ENCODE measurements around the gene PACRG.
"Not testable (repeated sequence)": the region's sequence is repeated elsewhere in the genome, so short reads cannot be mapped to it uniquely, and the experiment has no call there.

Gene PACRG

DNA sequence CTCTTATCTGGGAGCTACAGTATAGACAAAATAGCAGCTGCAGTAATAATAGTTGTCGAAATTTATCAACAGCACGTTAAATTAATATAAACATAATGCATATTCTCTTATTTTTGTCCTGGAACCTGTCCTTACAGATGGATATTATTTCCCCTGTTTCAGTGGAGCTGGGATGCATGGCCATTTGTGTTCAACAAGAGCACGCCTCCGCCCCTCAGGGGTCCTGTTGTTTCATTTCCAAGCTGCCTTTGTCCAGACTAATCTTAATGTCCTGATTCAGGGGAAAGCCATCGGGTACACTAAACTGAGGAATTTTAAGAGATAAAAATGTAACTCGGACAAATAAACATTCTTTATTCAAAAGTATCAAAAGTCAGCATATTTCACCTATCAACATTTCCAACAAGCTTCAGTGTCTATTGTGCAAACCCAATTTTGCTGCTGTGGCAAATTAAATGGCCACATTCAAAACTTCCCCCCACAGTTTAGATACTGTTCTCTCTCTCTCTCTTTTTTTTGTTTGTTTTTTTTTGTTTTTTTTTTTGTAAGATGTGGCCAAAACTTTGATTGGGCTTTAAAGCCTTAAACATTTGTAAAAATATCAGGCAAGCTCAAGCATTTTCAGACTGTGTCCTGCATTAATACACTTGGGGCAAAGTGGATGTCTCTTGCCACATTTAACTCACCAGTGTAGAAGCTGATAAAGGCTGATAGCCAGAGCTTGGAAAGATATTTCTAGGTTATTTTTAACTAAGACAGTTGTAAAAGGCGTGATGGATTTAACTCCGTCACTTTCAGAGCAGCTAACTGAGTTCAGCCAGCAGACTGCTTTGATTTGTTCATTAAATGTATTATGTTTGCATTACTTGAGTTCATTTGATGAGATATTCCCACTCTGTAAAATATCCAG lies 574.2 kb downstream of the PACRG start:
- DNase-seq = no peak

DNA sequence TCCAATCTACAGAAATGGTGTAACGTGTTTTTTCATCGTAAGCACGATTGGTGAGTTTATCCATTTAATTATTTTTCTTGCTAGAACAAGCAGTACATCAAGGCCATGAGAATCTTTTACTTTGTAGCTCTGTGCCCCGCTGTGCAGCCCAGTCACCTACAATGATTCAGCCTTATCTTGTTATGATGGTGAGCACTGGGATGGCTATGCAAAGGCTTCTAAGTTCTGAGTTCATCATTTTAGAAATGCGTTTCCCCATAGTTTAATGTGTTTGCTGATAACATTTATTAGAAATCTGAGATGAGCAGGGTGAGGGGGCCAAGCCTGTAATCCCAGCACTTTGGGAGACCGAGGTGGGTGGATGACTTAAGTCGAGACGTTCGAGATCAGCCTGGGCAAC lies 575.0 kb downstream of the PACRG start:
- DNase-seq = no peak

DNA sequence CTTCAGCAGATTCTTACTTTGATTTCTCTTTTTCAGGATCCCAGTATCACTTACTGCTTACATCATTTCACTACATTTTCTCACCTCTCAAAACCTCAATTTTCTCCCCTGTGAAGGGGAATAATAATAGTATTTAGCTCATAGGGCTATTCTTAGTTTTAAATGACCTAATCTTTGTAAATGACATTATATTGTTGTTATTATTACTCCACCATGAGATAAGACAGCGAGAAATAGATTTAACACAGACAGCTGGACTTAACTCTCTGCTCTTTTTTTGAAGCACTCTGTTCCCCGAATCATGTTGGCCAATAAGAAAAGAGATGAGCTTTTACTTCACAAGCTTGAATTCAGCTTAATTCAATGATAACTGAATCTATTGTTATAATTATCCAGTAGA lies 578.2 kb downstream of the PACRG start:
- no peak for DNase-seq

DNA sequence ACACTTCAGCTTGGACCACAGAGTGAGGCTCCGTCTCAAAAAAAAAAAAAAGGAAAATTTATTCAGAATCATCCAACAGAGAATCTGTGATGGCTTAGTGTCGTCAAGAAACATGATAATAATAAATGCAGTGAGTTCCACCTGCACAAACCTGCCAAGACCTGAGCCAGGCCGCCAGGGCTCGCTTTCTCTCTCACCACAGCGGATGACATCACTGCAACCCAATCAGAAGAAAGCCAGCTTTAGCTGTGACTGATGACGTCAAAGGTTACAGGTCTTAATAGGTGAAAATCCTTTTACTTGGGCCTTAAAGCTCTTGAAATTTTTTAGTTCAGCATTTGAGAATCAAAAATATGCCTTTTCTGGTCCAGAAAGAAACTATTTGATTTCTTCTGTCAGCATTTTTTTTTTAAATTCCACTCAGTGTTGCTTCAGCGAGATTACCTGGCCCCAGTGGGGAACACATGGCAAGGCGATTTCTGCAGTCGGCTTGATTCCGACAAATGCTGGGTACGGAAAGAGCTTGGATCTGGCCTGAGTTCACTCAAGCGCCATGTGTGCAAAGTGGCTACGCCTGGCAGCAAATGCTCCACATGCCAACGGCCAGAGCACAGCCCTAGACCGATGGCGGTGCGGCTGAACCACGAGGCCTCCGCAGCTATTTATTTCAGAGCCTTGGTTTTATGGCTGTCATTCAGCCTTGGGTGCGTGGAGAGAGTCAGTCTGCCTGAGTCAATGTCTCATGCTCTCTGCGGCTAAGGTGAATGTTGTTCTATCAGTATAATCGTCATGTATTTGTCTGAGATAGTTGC lies 581.1 kb downstream of the PACRG start:
- DNase-seq = no peak

DNA sequence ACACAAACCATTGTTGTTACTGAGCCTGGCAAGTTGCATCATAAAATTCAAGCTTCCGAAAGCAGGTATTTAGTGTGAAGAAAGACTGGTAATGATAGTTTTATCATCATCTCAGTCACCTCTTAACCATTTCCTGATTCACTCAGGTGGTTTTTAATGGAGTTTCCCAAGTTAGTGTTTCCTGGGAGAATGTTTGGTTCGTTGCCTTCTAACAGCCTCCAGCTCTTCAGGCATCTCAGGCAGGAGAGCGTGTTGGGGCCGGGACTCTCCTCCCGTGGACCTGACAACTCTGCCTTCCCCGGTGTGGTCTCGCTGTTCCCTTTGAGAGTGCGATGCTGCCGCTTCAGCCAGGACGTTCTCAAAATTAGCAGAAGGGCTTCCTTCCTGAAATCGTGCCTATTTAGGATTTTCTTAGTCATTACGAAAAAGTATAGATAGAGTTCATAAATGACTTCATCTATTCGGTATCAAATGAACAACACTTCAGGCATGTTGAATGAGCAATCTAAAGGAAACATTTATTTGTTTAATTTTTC lies 581.8 kb downstream of the PACRG start:
- no peak for DNase-seq

- no peak for DNase-seq
Observed at GRCh38 chr6:163310096-163310972, 582.6 kb downstream of the PACRG start.

- DNase-seq = no peak
Observed at GRCh38 chr6:163310973-163311383, 583.2 kb downstream of the PACRG start.

- DNase-seq = no peak
Observed at GRCh38 chr6:163311830-163312229, 584.1 kb downstream of the PACRG start.

GRCh38 chr6:163313566-163313965 lies 585.8 kb downstream of the PACRG start:
- DNase-seq = no peak

GRCh38 chr6:163313981-163314380 lies 586.2 kb downstream of the PACRG start:
- DNase-seq = no peak

- no peak for DNase-seq
Observed at GRCh38 chr6:163314791-163315470, 587.2 kb downstream of the PACRG start.

DNA sequence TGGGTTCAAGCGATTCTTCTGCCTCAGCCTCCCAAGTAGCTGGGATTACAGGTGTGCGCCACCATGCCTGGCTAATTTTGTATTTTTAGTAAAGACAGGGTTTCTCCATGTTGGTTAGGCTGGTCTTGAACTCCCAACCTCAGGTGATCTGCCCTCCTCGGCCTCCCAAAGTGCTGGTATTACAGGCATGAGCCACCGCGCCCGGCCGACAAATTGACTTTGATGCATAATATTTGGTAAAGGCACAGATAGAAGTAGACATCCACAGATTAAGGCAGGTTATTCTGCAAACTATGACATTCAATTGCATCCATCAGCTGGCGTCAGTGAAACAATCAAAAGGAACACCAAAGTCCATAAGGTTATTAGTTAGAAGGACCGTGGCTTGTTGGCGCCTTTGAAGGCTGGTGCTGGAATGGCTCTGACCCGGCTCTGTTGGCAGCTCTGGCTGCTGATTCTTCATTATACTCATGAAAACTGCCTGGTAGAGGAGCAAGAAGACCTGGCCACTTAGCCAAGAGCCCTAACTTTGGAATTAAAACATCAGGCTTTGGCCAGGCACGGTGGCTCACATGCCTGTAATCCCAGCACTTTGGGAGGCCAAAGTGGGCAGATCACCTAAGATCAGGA lies 589.2 kb downstream of the PACRG start:
- not testable (repeated sequence) for DNase-seq

DNA sequence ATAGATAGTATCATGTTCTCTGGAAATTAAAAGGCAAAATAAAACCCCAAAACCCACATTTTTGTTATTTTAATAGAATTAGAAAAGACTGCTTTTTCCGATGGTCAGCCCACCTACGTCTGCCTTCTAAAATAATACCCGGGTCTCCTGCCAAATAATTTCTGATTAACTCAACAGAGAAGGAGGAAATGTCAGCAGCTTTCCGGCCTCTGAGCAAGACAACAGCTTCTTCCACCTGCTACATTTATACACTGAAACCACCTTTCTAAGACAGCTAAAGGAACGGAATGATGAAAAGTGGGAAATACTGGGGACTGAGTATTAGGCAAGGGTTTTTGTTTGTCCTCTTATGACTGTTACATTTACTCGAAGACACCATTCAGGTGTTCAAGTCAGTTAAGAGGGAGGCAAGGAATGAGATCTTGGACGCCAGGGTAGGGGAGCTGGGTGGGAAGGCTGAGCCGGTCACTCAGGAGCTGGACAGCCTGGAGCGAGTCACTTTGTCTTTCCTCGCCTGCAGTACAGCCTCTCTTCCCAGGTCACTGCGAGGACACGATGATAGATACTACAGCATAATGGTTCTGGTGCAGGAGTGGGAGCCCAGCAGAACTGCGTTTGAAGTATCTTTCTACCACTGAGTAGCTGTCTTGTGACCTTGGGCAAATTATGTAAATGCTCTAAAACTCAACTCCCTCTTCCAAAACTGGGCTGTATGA lies 590.5 kb downstream of the PACRG start:
- no peak for DNase-seq

GRCh38 chr6:163319609-163320366 lies 592.0 kb downstream of the PACRG start:
- no peak for DNase-seq

- DNase-seq = no peak
Observed at GRCh38 chr6:163320402-163320801, 592.6 kb downstream of the PACRG start.

- DNase-seq = no peak
Observed at GRCh38 chr6:163320804-163321203, 593.0 kb downstream of the PACRG start.

GRCh38 chr6:163321717-163322116 lies 593.9 kb downstream of the PACRG start:
- no peak for DNase-seq

GRCh38 chr6:163323274-163323673 lies 595.5 kb downstream of the PACRG start:
- DNase-seq = no peak

DNA sequence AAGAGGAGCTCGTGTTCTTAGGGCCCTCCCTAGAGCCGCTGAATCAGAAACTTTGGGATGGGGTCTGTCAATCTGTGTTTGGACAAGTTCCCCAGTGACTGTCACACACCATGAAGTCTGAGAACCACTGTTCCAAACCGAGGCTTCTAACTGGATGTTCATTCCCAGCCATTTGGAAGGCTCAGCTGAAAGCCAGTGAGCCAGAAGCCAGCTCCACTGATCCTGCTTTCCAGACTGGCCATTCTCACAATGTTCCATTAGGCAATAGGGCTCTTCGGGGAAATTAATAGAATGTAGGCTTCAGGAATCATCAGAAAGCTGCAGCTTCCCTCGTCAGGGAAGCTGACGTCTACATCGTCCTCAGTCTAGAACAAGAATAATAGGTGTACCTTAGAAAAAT lies 595.9 kb downstream of the PACRG start:
- DNase-seq = no peak

DNA sequence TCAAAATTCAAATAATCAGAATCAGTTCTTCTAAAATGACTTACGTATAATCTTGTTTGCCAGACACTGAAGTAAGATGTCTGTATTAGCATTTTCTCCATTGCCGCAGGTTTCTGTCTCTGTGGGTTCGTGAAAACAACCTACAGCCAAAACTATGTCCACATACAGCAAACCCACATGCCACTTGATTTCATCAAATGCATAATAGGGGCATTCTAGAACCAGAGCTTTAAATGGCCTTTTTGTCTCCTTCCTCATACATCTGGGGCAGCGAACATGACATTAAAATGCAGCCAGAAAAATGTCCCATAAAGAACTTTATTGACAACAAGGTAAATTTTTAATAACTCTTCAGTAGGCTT lies 596.5 kb downstream of the PACRG start:
- DNase-seq = no peak

All from stimulated activated CD4-positive, alpha-beta T cell treated with anti-CD3 and anti-CD28 coated beads, Interleukin-12 subunit alpha, Interleukin-12 subunit beta, amount 100 ng/mL, for 4 hours (primary cell).